NCI-H2227 (cell line): Measurements from ENCODE around the gene TBC1D25.
"Not testable (repeated sequence)": the region's sequence is repeated elsewhere in the genome, so short reads cannot be mapped to it uniquely, and the experiment has no call there.

Experiments used
- DNase-seq: peaks from one replicate; lab custom pipeline; 2025; ENCODE audit not compliant: unreplicated experiment; lab: John Stamatoyannopoulos, UW

The TBC1D25 gene

DNA sequence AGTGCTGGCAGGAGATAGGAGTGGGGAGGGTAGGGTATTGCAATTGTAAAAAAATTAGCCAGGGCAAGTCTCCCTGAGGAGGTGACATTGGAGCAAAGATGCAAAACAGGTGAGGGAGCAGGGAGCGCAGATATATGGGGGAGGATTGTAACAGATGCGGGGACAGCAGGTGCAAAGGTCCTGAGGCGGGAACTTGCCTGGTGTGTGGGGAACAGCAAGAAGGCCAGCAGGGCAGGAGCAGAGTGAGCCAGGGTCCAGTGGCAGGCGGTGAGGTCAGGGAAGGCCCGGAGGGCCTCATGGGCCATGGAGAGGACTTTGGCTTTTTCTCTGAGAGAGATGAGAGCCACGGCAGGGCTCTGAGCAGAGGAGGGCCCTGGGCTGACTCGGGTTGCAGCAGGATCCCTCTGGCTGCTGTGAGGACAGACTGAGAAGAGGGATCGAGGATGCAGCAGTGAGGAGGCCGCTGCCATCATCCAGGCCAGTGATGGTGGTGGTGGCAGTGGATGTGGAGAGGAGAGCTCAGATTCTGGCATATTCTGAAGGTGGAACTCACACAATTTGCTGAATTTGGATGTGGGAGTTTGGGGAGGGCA lies 24.6 kb upstream of the TBC1D25 start:
- DNase-seq: no peak

DNA sequence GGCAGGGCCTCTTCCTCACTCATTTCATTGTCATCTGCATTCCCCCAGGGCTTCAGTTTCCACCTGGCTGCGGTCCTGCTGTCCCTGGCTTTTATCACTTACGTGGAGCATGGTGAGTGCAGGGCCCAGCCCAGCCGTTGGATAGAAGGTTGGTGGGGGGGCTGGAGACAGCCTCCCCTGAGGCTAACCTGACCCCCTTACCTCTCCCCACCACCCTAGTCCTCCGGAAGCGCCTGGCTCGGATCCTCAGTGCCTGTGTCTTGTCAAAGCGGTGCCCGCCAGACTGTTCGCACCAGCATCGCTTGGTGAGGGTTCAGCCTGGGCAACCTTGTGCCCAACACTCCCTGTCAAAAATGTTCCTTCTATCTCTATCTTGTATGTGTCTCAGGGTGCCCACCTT lies 23.7 kb upstream of the TBC1D25 start:
- no peak for DNase-seq

DNA sequence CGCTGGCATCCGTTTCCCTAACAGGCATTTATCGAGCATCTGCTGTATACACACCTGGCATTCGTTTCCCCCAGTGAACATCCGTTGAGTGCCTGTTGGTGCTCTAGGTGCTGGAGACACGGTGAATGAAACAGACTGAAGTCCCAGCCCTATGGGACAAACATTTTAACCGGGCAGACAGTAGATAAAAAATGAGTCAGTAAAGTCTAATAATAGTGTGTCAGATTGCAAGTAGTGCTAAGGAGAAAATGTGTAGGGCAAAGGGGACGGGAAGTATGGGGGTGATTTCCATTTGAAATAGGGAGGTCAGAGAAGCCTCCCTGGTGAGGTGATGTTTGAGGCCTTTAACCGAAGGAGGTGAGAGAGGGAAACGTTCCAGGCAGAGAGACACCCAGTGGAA lies 23.2 kb upstream of the TBC1D25 start:
- DNase-seq: no peak

DNA sequence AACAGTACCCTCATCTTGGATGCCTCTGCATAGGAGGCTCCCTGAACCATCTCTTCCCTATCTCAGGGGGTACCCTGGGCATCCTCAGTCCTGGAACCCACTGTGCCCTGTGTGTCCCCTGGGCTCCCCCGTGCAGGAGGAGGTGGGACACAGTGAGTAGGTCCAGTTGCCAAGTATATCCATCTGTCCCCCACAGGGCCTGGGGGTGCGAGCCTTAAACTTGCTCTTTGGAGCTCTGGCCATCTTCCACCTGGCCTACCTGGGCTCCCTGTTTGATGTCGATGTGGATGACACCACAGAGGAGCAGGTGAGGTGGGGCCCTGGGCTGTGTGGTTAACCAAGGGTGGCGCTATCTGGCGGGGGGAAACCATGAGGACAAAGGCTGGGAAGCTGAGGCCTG lies 22.5 kb upstream of the TBC1D25 start:
- DNase-seq: no peak

DNA sequence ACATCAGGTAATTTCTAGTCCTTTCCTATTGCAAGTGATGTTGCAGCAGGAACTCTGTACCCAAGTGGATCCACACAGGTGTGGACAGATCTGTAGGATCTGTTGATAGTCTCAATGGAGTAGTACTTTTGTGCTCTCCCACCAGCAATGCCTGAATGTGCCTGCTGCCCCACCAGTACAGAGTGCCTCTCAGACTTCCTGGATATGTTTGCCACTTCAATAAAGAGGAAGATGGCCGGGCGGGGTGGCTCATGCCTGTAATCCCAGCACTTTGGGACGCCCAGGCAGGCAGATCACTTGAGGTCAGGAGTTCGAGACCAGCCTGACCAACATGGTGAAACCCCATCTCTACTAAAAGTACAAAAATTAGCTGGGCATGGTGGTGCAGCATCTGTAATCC lies 20.0 kb upstream of the TBC1D25 start:
- not testable (repeated sequence) for DNase-seq

DNA sequence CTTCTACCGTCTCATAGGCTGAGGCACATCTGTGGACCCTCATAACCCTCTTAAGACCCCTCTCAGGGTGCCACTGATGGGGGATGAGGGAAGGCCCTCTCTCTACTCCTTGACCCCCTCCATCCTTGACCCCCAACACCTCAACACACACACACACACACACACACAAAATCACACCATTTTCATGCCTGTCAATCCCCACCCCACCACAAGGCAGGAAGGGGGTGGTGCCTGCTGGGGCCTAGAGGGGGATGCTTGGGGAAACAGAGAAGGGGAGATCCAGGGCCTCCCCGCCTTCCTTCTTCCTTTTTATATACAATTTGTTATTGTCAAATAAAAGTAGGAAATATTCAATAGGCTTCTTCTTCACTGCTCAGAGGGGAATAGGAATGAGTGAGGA lies 19.1 kb upstream of the TBC1D25 start:
- DNase-seq: no peak

DNA sequence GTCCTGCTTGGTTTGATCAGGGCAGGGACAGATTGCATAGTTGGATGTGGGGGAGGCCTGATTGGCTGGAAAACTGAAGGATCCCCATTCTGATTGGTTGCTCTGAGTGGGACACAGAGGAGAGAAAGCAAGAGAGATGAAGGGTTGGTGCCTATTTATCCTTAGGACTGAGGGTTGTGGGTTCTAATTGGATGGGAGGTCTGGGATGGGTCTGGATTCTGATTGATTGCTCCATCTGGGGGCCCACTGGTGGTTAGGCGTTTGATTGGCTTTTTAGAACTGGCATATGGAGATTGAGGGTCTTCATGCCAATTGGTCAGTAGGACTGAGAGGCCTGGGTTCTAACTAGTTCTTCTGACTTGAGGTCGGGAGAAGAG lies 18.6 kb upstream of the TBC1D25 start:
- peak; percentile 64 for DNase-seq

DNA sequence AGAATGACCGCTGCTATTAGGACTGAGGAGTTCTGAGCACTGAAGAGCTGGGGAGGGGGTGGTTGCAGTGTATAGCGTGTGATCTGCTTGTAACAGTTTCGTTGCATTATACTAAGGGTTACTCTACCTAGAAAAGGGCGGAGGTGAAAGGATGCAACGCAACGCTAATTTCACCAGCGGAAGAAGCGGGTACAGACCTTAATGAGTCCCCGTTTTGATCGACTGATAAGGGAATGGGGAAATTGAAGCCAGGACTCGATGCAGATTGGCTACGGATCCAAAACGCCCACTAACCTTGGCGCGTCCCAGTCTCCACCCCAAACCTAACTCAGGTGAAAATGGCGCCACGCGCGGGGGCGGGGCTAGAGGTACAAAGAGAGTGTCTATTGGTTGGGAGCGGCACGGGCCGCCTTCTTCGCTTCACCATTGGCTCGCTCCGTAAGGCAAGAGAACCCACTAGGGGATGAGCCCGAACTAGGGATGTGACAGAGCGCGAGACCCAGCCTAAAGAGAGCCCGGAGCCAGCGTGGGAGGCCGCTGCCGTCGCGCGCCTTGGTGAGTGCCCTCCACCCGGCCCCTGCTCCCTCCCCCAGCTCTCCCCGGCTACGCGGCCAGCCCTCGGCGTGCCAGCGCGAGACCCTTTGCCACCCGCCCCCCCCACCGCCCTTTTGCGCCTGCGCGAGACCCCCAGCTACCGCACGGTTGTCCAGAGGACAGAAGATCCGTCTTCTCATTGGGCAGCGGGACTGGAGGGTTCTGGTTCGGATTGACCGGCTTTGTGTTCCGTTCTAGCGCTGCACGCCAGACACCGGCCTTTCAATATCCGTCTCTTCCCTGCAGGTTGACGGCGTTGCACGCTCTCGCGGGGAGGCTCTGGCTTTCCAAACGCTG lies 17.9 kb upstream of the TBC1D25 start, which contains the start of gene EBP:
TSS of gene EBP (plus strand) at position 456 of the 891 bp plus-strand sequence. CDS start 1,964 bp downstream, outside the sequence.
- DNase-seq: peak; percentile 99

DNA sequence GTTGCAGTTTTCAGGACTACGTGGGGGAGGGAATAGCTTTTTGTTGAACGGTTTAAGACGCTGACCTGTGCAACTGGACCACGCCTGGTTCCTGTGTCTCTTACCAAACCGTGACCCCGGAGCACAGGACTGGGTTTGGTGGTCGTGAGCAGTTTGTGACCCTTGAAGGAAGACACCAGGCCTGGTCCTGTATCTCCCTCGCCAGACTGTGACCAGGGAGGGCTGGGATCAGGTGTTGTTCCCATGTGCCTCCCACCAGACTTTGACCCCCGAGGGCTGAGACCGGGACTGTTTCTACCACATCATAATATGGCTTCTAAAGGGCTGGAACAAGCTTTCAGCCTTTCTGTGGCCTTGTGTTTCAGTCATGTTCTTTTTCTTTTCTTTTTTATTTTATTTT lies 17.2 kb upstream of the TBC1D25 start:
- no peak for DNase-seq

DNA sequence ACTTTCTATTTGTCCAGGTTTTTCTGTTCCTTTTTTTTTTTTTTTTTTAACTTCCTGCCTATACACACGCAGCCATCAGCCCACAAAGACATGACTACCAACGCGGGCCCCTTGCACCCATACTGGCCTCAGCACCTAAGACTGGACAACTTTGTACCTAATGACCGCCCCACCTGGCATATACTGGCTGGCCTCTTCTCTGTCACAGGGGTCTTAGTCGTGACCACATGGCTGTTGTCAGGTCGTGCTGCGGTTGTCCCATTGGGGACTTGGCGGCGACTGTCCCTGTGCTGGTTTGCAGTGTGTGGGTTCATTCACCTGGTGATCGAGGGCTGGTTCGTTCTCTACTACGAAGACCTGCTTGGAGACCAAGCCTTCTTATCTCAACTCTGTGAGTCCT lies 15.8 kb upstream of the TBC1D25 start:
- DNase-seq: no peak

DNA sequence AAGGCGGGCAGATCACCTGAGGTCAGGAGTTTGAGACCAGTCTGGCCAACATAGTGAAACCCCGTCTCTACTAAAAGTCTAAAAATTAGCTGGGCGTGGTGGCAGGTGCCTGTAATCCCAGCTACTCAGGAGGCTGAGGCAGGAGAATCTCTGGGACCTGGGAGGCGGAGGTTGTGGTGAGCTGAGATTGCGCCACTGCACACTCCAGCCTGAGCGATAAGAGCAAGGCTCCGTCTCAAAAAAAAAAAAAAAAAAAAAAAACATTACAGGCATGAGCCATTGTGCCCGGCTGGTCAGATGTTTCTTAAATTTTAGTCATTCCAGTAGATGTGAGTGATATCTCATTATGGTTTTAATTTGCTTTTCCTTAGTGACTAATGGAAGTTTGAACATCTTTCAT lies 13.7 kb upstream of the TBC1D25 start:
- not testable (repeated sequence) for DNase-seq

DNA sequence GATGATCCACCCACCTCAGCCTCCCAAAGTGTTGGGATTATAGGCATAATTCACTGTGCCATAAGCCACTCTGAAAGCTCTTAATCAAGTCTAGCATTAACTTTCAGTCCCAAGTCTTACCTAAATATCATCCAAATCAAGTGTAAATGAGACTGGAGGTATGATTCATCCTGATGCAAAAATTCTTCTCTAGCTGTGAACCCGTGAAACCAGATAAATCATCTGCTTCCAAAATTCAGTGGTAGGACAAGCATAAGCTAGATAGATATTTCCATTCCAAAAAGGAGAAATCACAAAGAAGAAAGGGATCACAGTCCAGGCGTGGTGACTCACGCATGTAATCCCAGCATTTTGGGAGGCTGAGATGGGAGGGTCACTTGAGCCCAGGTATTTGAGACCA lies 8.8 kb upstream of the TBC1D25 start:
- DNase-seq: no peak

DNA sequence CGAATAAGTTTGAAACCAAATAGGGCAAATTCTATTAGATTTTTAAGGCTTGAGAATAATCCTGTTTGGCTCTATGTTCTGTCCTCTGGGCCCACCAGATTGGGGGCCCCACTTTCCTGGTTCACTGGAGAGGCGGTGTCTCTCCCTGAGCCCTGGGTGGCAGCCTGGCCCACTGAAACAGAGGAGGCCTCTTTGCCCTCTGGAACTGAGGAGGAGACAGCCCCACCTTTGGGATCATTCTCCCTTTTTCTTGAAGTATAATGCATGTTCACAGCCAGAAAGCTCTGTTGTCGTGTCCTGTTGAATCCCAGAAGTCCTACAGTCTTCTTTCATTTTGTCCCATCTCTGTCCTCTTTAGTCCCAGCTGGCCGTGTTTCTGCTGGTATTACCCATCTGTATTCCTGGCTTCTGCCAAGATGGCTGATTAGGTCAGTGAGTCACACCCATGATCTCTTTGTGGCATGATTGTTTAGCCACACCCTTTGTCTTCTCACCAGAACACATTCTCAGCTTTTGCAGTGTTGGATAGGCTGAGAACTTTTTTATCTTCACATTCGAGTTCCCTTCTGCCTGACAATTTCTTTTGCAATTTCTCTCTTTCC lies 8.1 kb upstream of the TBC1D25 start:
- DNase-seq: no peak

DNA sequence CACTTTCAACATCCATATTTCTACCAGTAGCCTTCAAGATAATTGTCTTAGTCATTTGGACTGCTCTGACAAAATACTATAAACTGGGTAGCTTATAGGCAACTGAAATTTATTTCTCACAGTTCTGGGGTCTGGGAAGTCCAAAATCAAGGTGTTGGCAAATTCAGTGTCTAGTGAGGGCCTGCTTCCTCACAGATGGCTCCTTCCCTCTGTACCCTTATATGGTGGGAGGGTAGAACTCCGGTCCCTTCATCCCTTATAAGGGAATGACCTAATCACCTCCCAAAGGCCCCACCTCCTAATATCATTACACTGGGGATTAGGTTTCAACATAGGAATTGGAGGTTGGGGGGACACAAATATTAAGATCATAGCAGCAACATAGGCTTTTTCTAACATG lies 7.4 kb upstream of the TBC1D25 start:
- no peak for DNase-seq

DNA sequence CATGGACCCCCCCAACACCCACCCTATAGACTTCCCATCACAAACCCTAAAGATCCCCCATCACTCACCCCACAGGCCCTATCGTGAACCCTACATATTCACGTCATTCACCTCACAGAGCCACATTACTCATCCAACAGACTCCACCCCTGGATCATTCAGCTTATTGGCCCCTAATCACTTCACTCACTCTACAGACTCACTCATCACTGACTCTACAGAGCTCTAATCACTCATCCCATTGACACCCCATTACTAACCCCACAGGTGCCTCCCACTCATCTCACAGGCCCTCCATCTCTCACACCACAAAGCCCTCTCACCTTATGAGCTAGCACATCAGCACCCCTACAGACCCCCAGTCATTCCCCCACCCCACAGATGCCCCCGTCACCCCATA lies 6.3 kb upstream of the TBC1D25 start:
- no peak for DNase-seq

DNA sequence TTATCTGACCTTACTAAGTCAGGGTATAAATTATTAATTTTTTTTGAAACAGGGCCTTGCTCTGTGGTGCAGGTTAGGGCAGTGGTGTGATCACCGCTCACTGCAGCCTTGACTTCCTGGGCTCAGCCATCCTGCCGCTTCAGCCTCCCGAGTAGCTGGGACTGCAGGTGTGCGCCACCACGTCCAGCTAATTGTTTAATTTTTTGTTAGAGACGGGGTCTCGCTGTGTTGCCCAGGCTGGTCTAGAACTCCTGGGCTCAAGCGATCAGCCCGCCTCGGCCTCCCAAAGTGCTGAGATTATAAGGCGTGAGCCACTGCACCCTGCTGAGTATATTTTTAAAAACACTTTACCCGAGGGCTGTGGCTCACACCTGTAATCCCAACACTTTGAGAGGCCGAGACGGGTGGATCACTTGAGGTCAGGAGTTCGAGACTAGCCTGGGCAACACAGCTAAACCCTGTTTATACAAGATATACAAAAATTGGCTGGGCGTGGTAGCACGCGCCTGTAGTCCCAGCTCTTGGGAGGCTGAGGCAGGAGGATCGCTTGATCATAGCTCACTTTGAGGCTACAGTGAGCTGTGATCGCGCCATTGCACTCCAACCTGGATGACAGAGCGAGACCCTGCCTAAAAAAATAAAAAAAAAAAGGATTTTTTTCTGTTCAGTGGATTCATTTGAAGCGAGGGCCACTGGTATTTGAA lies 721 bp upstream of the TBC1D25 start:
- DNase-seq: no peak

DNA sequence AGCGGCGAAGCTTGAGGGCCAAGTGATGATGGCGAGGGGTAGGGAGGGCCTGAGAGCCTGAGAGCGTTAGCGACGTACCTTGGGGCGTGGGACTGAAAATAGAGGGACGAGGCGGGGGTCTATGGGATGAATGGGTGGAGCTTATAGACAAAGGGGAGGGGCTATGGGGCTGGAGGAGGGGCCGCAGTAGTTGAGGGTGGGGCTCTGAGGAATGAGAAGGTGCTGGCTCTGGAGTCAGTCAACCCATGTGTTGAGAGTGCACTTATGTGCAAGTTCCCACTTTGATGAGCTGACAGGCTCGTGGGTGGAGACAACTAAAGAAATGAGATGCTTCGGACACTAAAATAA lies 488 bp downstream of the TBC1D25 start:
- DNase-seq: peak; percentile 92

DNA sequence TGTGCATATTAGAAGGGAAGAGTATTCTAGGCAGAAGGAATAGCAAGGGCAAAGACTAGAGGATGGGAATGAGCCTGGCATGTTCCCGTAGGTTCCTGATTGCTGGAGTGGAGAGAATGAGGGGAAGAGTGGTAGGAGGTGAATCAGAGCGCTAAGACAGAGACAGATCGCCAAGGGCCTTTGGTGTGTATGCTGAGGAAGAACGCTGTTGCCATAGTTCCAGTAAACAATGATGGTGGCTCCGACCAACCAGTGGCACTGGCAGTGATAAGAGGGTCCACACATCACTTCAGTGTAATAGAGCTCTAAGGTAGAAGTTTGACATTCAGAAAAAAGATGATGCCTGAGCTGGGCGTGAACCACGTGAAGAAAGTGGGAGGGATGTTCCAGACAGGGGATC lies 966 bp downstream of the TBC1D25 start:
- no peak for DNase-seq

DNA sequence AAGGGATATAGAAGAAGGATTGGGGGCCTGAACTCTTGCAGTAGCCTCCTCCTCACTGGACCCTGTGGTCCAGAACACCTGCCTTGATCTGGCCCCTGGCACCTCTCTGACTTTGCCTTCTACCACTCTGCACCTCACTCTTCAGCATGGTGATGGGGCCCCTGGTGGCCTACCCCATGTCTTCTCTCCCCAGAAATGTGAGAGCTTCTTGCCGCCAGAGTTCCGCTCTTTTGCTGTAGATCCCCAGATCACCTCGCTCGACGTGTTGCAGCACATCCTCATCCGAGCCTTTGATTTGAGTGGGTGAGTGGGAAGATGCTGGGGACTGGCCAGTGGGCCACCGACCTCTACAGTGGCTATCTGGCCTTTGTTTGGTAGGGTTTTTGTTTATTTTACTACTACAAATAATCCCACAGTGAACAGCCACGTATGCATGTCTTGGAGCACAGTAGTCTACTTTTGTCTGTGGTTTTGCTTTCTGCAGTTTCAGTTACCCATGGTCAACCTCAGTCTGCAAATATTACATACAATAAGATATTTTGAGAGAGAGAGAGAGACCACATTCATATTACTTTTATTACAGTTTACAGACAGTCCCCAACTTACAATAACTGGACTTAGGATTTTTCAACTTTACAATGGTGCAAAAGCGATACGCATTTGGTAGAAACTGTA lies 1.8 kb downstream of the TBC1D25 start:
- no peak for DNase-seq

DNA sequence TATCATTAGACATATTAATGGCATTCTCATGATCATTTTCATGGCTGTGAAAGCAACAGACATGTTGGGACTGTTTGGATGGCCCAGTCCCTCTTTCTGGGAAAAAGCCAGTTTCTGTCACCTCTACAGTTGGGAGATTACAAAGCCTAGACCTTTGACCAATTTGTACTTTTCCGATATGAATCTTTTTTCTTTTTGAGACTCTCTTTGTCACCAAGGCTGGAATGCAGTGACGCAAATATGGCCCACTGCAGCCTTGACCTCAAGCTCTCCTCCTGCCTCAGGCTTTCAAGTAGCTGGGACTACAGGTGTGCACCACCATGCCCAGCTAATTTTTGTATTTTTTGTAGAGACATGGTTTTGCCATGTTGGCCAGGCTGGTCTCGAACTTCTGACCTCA lies 9.4 kb downstream of the TBC1D25 start:
- no peak for DNase-seq

DNA sequence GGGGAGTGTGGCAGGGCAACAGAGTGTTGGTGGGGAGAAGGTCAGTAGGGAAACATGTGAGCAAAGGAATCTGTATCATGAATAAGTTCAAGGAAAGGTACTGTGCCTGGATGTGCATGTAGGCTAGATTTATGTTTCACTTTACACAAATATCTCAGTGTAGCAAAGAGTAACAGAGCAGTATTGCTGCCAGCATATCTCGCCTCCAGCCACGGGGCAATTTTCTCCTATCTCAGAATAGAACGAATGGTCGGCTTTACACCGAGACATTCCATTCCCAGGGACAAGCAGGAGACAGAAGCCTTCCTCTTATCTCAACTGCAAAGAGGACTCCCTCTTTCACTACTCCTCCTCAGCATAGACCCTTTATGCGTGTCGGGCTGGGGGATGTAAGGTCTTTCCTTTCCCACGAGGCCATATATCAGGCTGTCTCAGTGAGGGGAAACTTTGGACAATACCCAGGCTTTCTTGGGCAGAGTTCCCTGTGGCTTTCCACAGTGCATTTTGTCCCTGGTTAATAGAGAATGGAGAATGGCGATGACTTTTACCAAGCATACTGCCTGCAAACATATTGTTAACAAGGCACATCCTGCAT lies 16.3 kb downstream of the TBC1D25 start:
- not testable (repeated sequence) for DNase-seq
